Fibroblast of lung (primary cell): ENCODE results near the gene PSEN1.

ENCODE experiments used
- EZH2 ChIP-seq: IDR thresholded peaks from 2 replicates; pipeline ENCODE4 v1.5.1; 2012; ENCODE audit warnings: low read length, control low read depth, mild to moderate bottlenecking; ENCODE audit errors: missing control alignments
- TF ChIP-seq, protein P1 (sequence below), 2 donors: IDR thresholded peaks in 1 of 2; conservative IDR thresholded peaks in 1 of 2; 1 replicate in 1 of 2; 2 replicates in 1 of 2; pipeline ENCODE4 v1.5.1; 2011 to 2012; ENCODE audit warnings: low read length in 2 of 2, control low read depth in 1 of 2, inconsistent platforms in 1 of 2, low read depth in 1 of 2, mild to moderate bottlenecking in 1 of 2

GRCh38 chr14:73136387-73137225 lies at the start of gene PSEN1:
- TF ChIP-seq EZH2: no peak
- TF ChIP-seq, protein P1, sequence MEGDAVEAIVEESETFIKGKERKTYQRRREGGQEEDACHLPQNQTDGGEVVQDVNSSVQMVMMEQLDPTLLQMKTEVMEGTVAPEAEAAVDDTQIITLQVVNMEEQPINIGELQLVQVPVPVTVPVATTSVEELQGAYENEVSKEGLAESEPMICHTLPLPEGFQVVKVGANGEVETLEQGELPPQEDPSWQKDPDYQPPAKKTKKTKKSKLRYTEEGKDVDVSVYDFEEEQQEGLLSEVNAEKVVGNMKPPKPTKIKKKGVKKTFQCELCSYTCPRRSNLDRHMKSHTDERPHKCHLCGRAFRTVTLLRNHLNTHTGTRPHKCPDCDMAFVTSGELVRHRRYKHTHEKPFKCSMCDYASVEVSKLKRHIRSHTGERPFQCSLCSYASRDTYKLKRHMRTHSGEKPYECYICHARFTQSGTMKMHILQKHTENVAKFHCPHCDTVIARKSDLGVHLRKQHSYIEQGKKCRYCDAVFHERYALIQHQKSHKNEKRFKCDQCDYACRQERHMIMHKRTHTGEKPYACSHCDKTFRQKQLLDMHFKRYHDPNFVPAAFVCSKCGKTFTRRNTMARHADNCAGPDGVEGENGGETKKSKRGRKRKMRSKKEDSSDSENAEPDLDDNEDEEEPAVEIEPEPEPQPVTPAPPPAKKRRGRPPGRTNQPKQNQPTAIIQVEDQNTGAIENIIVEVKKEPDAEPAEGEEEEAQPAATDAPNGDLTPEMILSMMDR (conservative IDR thresholded peaks at IDR 0.05 in 1 of 2, IDR thresholded peaks at IDR 0.05 in 1 of 2; ENCODE audit: low read depth in 1 of 2, low read length in 2 of 2): no peak
